Vagina (tissue), 2 donors: ENCODE results near the gene FOXN3. TPM values are rescaled to one million over a fixed set of nuclear protein-coding genes. Genes with fewer than 3 reads are reported as not detected.

ENCODE experiments used
- DNase-seq, 2 donors: peaks; one replicate each; pipeline ENCODE4 v3.0.0-alpha.2; 2017; ENCODE audit errors: extremely low spot score in 2 of 2
- H3K27ac ChIP-seq: fragments of 200-600 bp; sonication (generic); one replicate; pipeline ENCODE4 v1.5.1; 2019
- H3K27me3 ChIP-seq: fragments of 200-600 bp; sonication (generic); one replicate; pipeline ENCODE4 v1.5.1; 2019
- H3K36me3 ChIP-seq, 2 donors: fragments of 200-600 bp; sonication (generic); one replicate each; pipeline ENCODE4 v1.5.1; 2017 to 2019
- H3K4me1 ChIP-seq: fragments of 200-600 bp; sonication (generic); one replicate; pipeline ENCODE4 v1.5.1; 2019
- H3K4me3 ChIP-seq, 2 donors: fragments of 200-600 bp; sonication (generic); 1 replicate in 1 of 2; 2 replicates in 1 of 2; pipeline ENCODE4 v1.5.1; 2016 to 2019
- H3K9me3 ChIP-seq: fragments of 200-600 bp; sonication (generic); one replicate; pipeline ENCODE4 v1.5.1; 2019
- CTCF ChIP-seq, 3 experiments: fragments of 450-650 bp in 2 of 3; fragments of 200-600 bp in 1 of 3; sonication (generic) in 1 of 3; IDR thresholded peaks; one replicate each; pipeline ENCODE4 v1.5.1; 2017 to 2019; ENCODE audit warnings: antibody characterized with exemption in 3 of 3, mild to moderate bottlenecking in 2 of 3, moderate library complexity in 2 of 3
- POLR2A ChIP-seq, 2 donors: fragments of 450-650 bp; IDR thresholded peaks; one replicate each; pipeline ENCODE4 v1.6.1; 2017; ENCODE audit warnings: antibody characterized with exemption in 2 of 2, mild to moderate bottlenecking in 2 of 2, moderate library complexity in 2 of 2
- POLR2AphosphoS5 ChIP-seq, 2 donors: sonication (generic); formaldehyde crosslinking; IDR thresholded peaks; one replicate each; pipeline ENCODE4 v1.9.0; 2017; ENCODE audit warnings: antibody characterized with exemption in 2 of 2, mild to moderate bottlenecking in 2 of 2, low read depth in 1 of 2; ENCODE audit not compliant: insufficient read depth in 1 of 2
- intact Hi-C: fragments of 100-400 bp; cut with DNase I; formaldehyde crosslinking; loops from one replicate; pipeline ENCODE4 v1.15.1; 2023
- total RNA-seq: library from RNA; depleted of rRNA; stranded (reverse); fragments of >200 nt; gene quantifications from one replicate; pipeline ENCODE4 v1.2.3, GENCODE V29; 2016

The FOXN3 gene
- total RNA-seq, 1 donor from 2014 or later = 111 TPM

GRCh38 chr14:89451229-89451628 is 34.2 kb upstream of the FOXN3 start:
- Histone ChIP-seq H3K27me3 (no peaks in the 10 kb centered on the region), H3K9me3 (no peaks in the 10 kb centered on the region), H3K4me3 (no peak overlapping the region), H3K27ac (no peak overlapping the region), H3K4me1 (no peaks in the 10 kb centered on the region), H3K36me3 (no peaks in the 10 kb centered on the region)
- no peak for DNase-seq
- intact Hi-C loops = no loop called here
- TF ChIP-seq POLR2A (IDR thresholded peaks at IDR 0.05) (no peak), POLR2AphosphoS5 (IDR thresholded peaks at IDR 0.05; ENCODE audit: insufficient read depth in 1 of 2, low read depth in 1 of 2) (no peak), CTCF (IDR thresholded peaks at IDR 0.05) (no peak)

DNA sequence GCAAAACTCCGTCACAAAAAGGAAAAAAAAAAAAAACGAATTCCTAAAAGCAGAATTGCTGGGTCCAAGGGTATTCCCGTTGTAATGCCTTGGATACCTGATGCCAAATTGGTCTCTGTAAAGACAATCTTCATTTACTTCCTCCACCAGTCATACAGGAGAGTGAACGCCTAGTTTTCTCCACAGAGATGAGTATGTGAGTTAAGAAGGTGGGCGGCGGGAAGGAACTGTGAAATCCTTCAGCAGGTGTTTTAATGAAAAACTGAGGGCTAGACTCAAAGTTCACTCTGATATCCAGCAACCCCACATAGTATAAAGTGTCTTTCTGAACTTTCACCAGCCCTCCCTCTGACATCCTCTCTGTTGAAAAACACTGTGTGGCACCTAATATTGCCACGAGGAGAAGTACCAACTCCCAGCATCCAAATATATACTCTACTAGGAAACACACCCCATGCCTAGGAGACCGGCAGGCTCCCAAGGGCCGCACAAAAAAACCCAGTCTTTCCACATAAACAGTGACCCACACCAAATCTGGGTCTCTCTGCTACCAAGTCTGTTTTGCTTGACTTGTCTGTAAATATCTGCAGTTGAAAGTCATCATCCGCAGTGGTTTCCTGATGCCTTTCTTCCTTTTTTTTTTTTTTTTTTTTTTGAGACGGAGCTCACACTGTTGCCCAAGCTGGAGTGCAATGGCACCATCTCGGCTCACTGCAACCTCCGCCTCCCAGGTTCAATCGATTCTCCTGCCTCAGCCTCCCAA is 30.3 kb upstream of the FOXN3 start:
- Histone ChIP-seq H3K27ac (no peak overlapping the region), H3K27me3 (no peaks in the 10 kb centered on the region), H3K4me1 (peaks cover 16% of the 10 kb centered on the region), H3K9me3 (no peaks in the 10 kb centered on the region), H3K4me3 (no peak overlapping the region), H3K36me3 (no peaks in the 10 kb centered on the region)
- intact Hi-C loops = no loop called here
- TF ChIP-seq POLR2AphosphoS5 (IDR thresholded peaks at IDR 0.05; ENCODE audit: insufficient read depth in 1 of 2, low read depth in 1 of 2) = no peak
- TF ChIP-seq CTCF (IDR thresholded peaks at IDR 0.05) = no peak
- no peak for TF ChIP-seq POLR2A (IDR thresholded peaks at IDR 0.05)
- no peak for DNase-seq

DNA sequence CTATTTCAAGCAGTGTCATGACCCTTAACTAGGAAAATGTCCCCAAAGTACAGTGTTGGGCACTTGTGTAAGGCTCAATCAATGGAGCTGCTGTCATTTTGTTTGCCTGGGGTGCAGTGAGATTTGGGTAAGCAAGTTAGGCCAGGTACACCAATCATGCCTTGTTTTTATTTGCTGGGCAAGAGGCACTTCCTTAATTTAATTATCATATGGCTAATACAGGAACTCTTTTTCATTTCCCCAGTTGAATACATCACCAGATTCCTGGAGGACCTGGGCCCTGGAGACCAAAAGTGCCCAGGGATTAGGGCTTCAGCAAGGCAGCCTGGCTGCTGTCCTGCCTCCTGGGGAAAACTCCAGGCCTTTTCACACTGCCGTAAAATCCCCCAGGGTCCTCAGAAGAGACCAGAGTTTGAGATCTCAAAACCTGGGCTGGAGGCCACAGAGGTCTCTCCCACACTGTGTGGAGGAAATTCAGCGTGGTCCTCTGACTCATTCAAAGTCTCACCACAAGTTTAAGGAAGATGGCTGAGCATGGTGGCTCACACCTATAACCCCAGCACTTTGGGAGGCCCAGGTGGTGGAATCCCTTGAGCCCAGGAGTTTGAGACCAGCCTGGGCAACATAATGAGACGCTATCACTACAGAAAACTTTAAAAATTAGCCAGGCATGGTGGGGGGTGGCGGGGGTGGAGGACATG is 28.4 kb upstream of the FOXN3 start:
- no peaks in the 10 kb centered on the region for H3K9me3 ChIP-seq
- TF ChIP-seq POLR2AphosphoS5 (IDR thresholded peaks at IDR 0.05; ENCODE audit: insufficient read depth in 1 of 2, low read depth in 1 of 2) = no peak
- no peak for TF ChIP-seq CTCF (IDR thresholded peaks at IDR 0.05)
- TF ChIP-seq POLR2A (IDR thresholded peaks at IDR 0.05) = no peak
- intact Hi-C loops = no loop called here
- no peaks in the 10 kb centered on the region for H3K27me3 ChIP-seq
- DNase-seq = no peak
- H3K27ac ChIP-seq = no peak overlapping the region
- peaks cover 16% of the 10 kb centered on the region for H3K4me1 ChIP-seq
- H3K4me3 ChIP-seq = no peak overlapping the region
- no peaks in the 10 kb centered on the region for H3K36me3 ChIP-seq

- H3K27ac ChIP-seq = no peak overlapping the region
Measured at GRCh38 chr14:89444516-89445125, 27.6 kb upstream of the FOXN3 start.

More at GRCh38 chr14:89444516-89445125, 27.6 kb upstream of the FOXN3 start:
- TF ChIP-seq POLR2AphosphoS5 (IDR thresholded peaks at IDR 0.05; ENCODE audit: insufficient read depth in 1 of 2, low read depth in 1 of 2) (no peak), CTCF (IDR thresholded peaks at IDR 0.05) (no peak), POLR2A (IDR thresholded peaks at IDR 0.05) (no peak)
- Histone ChIP-seq H3K4me1 (peaks cover 16% of the 10 kb centered on the region), H3K9me3 (no peaks in the 10 kb centered on the region), H3K4me3 (no peak overlapping the region), H3K36me3 (no peaks in the 10 kb centered on the region), H3K27me3 (no peaks in the 10 kb centered on the region)
- DNase-seq = no peak
- intact Hi-C loops = no loop called here
